Esophagus squamous epithelium (tissue), 5 donors: Measurements from ENCODE around the gene CRYZL1. TPM values are rescaled to one million over a fixed set of nuclear protein-coding genes. Genes with fewer than 3 reads are reported as not detected.

ENCODE experiments used
- DNase-seq: peaks from one replicate; lab custom pipeline; 2025; lab: John Stamatoyannopoulos, UW
- H3K27ac ChIP-seq, 4 donors: fragments of 200-600 bp; sonication (generic); one replicate each; pipeline ENCODE4 v1.5.1; 2016 to 2019; ENCODE audit warnings: mild to moderate bottlenecking in 1 of 4
- H3K27me3 ChIP-seq, 4 donors: fragments of 200-600 bp; sonication (generic); 1 replicate in 3 of 4; 2 replicates in 1 of 4; pipeline versions ENCODE4 v1.5.1 to v1.6.0; 2017 to 2021; ENCODE audit warnings: antibody characterized with exemption in 1 of 4
- H3K36me3 ChIP-seq, 3 donors: fragments of 200-600 bp; sonication (generic); one replicate each; pipeline ENCODE4 v1.5.1; 2016 to 2019
- H3K4me1 ChIP-seq, 3 donors: fragments of 200-600 bp; sonication (generic); one replicate each; pipeline ENCODE4 v1.5.1; 2017 to 2019
- H3K4me3 ChIP-seq, 4 donors: fragments of 200-600 bp; sonication (generic); 1 replicate in 3 of 4; 2 replicates in 1 of 4; pipeline ENCODE4 v1.5.1; 2016 to 2019; ENCODE audit warnings: mild to moderate bottlenecking in 2 of 4, moderate library complexity in 1 of 4
- H3K9me3 ChIP-seq, 3 donors: fragments of 200-600 bp; sonication (generic); one replicate each; pipeline ENCODE4 v1.5.1; 2016 to 2019
- POLR2A ChIP-seq, 4 donors: fragments of 450-650 bp; IDR thresholded peaks; one replicate each; pipeline ENCODE4 v1.6.1; 2017; ENCODE audit warnings: antibody characterized with exemption in 4 of 4, mild to moderate bottlenecking in 4 of 4, moderate library complexity in 3 of 4
- WGBS, 2 donors: methylation state at CpG; one replicate each; pipeline ENCODE4 v1.1.5; 2018; 5-methylcytosine and 5-hydroxymethylcytosine counted together
- intact Hi-C: fragments of 100-400 bp; cut with DNase I; formaldehyde crosslinking; loops from one replicate; pipeline ENCODE4 v1.15.0; 2022
- total RNA-seq, 4 donors: library from RNA; depleted of rRNA; stranded (reverse); fragments of >200 nt; gene quantifications; one replicate each; pipeline ENCODE4 v1.1.0, GENCODE V29; 2016
- TF ChIP-seq, protein P1 (sequence below), 6 experiments: fragments of 450-650 bp in 4 of 6; fragments of 200-600 bp in 2 of 6; sonication (generic) in 2 of 6; IDR thresholded peaks; one replicate each; pipeline ENCODE4 v1.5.1; 2016 to 2019; ENCODE audit warnings: antibody characterized with exemption in 6 of 6, mild to moderate bottlenecking in 4 of 6, moderate library complexity in 4 of 6
- donor health status: DM: yes; HTN: yes; CAD: no.

CRYZL1 gene
- total RNA-seq, 4 donors from 2014 or later, result 7.9 to 25.7 (median 15.3) TPM

DNA sequence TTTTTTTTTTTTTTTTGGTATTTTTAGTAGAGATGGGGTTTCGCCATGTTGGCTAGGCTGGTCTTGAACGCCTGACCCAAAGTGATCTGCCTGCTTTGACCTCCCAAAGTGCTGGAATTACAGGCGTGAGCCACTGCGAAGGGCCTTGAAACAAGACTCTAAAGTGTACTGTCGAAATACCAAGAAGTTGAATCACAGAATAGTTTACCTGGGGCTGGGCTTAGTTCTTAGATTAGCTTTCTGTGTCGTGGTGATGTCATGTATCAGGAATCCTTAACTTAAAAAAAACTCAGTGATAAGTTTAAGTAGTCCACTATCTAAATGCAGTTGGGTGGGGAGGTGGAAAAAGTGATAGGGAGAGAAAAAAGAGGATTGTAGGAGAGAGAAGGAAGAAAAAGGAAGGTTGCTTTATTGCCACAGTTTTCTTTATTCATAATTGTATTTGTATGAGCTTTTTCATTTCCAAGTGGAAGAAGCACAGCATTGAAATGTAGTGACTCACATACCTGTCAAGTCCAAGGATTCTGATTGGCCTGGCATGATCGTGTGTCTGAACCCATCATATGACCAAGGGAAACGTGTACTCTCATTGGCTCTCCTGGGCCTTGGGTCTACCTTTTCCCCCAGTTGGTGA is 14.2 kb upstream of the CRYZL1 start:
- no peak overlapping the region for H3K4me3 ChIP-seq
- TF ChIP-seq, protein P1, sequence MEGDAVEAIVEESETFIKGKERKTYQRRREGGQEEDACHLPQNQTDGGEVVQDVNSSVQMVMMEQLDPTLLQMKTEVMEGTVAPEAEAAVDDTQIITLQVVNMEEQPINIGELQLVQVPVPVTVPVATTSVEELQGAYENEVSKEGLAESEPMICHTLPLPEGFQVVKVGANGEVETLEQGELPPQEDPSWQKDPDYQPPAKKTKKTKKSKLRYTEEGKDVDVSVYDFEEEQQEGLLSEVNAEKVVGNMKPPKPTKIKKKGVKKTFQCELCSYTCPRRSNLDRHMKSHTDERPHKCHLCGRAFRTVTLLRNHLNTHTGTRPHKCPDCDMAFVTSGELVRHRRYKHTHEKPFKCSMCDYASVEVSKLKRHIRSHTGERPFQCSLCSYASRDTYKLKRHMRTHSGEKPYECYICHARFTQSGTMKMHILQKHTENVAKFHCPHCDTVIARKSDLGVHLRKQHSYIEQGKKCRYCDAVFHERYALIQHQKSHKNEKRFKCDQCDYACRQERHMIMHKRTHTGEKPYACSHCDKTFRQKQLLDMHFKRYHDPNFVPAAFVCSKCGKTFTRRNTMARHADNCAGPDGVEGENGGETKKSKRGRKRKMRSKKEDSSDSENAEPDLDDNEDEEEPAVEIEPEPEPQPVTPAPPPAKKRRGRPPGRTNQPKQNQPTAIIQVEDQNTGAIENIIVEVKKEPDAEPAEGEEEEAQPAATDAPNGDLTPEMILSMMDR (IDR thresholded peaks at IDR 0.05), result no peak
- no peak for TF ChIP-seq POLR2A (IDR thresholded peaks at IDR 0.05)
- peaks cover 0 to 58% (median 15%) of the 10 kb centered on the region in 3 donors for H3K4me1 ChIP-seq
- intact Hi-C loops, result no loop called here
- DNase-seq, result no peak
- H3K36me3 ChIP-seq, result no peaks in the 10 kb centered on the region
- 34 to 56% methylated on average over 6 to 8 of the region's 8 CpGs for WGBS, 2 donors
- peak overlapping the region in 3 of 4 donors; percentile 28 to 65 (median 51) for H3K27ac ChIP-seq
- H3K9me3 ChIP-seq, result no peaks in the 10 kb centered on the region
- no peaks in the 10 kb centered on the region for H3K27me3 ChIP-seq

DNA sequence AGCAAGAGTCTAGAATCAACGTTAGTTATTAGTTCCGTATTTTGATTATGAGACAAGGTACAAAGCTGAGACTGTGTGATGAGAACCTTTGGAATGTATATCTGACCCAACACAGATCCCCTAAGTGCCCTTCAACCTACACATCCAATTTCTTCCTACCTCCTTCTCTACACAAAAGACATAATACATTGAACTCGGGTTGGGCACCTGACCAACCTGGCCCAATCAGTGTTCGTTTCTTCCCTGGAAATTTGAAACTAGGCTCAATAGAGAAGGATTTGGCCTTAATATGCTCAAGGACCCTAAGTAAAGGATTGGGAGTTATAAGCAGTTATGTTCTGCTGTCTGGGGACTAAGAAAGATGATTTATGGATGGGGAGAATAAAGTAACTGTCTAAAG is 12.9 kb upstream of the CRYZL1 start:
- intact Hi-C loops, result no loop called here
- H3K4me1 ChIP-seq, result peaks cover 0 to 55% (median 10%) of the 10 kb centered on the region in 3 donors
- H3K36me3 ChIP-seq, result no peaks in the 10 kb centered on the region
- no peak for DNase-seq
- peak overlapping the region in 1 of 4 donors; percentile 2 for H3K27ac ChIP-seq
- no peak for TF ChIP-seq POLR2A (IDR thresholded peaks at IDR 0.05)
- H3K27me3 ChIP-seq, result no peaks in the 10 kb centered on the region
- 88 to 89% methylated on average over 4 of the region's 4 CpGs for WGBS, 2 donors
- H3K4me3 ChIP-seq, result no peak overlapping the region
- no peaks in the 10 kb centered on the region for H3K9me3 ChIP-seq

DNA sequence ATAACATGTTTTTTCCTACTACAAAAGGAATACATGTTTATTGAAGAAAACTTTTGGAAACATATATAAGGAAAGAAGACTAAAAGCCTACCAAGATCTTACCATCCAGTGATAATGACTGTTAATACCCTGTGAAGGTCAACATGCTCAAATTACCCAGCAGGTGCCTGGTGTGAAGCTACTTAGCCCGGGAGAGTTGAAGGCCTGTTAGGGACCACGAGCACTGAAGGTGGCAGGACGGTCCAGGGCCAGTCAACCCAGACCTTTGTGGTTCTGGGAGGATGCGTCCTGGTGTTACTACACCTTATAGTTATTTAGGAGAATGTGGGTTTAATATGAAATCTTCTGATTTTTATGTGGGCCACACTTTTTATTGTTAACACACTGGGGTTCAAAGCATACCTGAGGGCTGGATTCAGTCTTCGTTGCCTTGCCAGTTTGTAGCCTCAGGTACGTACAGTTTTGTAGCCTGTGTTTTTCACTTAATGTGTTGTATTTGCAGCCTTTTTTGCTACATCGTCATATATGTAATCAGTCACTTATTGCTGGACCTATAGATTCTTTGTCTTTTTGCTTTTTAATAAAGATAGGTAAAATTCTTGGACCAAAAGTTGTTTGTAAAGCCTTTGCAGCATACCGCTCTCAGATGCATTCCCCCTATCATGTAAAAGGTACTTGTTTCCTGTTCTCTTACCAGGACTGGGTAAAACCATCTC is 10.6 kb upstream of the CRYZL1 start:
- no peaks in the 10 kb centered on the region for H3K36me3 ChIP-seq
- intact Hi-C loops, result no loop called here
- no peak overlapping the region for H3K4me3 ChIP-seq
- no peaks in the 10 kb centered on the region for H3K27me3 ChIP-seq
- H3K27ac ChIP-seq, result no peak overlapping the region
- TF ChIP-seq, protein P1 (IDR thresholded peaks at IDR 0.05), result no peak
- TF ChIP-seq POLR2A (IDR thresholded peaks at IDR 0.05), result no peak
- H3K4me1 ChIP-seq, result peaks cover 0 to 38% (median 10%) of the 10 kb centered on the region in 3 donors
- no peak for DNase-seq
- 81 to 88% methylated on average over 8 of the region's 8 CpGs for WGBS, 2 donors
- H3K9me3 ChIP-seq, result no peaks in the 10 kb centered on the region

DNA sequence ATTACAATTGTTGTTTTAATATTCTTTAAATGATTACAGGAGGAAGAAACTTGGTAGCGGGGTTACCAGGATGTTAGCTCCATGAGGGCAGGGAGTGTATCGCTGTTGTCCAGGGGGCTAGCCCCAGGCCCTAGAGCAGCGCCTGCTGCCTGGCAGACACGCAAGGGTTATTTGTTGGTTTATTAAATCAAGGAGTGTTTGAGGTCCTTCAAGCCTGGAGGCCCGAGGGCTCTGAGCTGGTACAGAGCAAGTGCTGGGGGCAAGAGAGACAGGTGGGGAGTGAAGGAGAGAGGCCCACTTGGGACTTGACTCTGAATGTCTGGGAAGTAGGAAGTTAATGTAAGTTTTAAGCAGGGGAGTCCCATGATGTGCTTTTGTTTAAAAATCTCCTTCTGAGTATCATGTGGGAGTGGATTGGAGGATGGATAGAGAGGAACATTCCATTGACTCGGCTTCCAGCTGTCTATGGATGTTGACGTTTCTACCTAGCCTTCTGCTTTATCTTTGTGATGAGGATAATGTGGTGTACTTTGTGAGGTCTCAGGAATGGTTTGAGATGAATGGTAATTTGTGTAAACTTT is 9.5 kb upstream of the CRYZL1 start:
- no peak for TF ChIP-seq POLR2A (IDR thresholded peaks at IDR 0.05)
- TF ChIP-seq, protein P1 (IDR thresholded peaks at IDR 0.05), result no peak
- intact Hi-C loops, result no loop called here
- WGBS, 2 donors, result 74 to 77% methylated on average over 7 of the region's 7 CpGs
- Histone ChIP-seq H3K9me3 (no peaks in the 10 kb centered on the region), H3K36me3 (no peaks in the 10 kb centered on the region), H3K27me3 (no peaks in the 10 kb centered on the region), H3K4me3 (no peak overlapping the region), H3K27ac (no peak overlapping the region), H3K4me1 (peaks cover 0 to 32% (median 9%) of the 10 kb centered on the region in 3 donors)
- no peak for DNase-seq

DNA sequence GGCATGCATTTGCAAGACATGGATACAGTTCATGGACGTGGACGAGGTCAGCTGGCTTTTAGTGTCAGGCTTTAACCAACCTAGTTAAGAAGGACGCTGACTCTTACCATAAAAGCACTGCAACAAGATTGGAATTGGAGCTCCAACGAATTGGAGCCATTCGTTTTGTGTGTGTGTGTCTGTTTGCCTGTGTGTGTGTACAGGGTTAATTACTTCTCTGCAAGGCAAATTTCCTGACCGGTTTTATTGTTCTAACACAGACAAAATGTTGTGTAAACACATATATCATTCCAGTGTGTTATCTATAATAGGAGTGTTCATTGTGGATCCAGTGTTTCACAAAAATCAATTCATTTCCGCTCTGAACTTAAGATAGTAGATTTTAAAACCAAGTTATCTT is 8.7 kb upstream of the CRYZL1 start:
- Histone ChIP-seq H3K4me1 (peaks cover under 1 to 32% (median under 1%) of the 10 kb centered on the region in 3 donors), H3K9me3 (no peaks in the 10 kb centered on the region)
- WGBS, 2 donors, result 70 to 71% methylated on average over 6 to 7 of the region's 7 CpGs

More for the DNA sequence above, 8.7 kb upstream of the CRYZL1 start:
- DNase-seq, result no peak
- intact Hi-C loops, result no loop called here
- Histone ChIP-seq H3K4me3 (no peak overlapping the region), H3K27ac (no peak overlapping the region), H3K27me3 (no peaks in the 10 kb centered on the region), H3K36me3 (no peaks in the 10 kb centered on the region)
- TF ChIP-seq POLR2A (IDR thresholded peaks at IDR 0.05), result no peak
- TF ChIP-seq, protein P1 (IDR thresholded peaks at IDR 0.05), result no peak
